DOHH2 (cell line): ENCODE measurements around the gene AK9.

ENCODE experiments used
- EZH2phosphoT487 ChIP-seq: fragments of 200-600 bp; sonication (generic); IDR thresholded peaks from 2 replicates; pipeline ENCODE4 v1.6.1; 2017; ENCODE audit warnings: borderline replicate concordance, mild to moderate bottlenecking, antibody characterized with exemption, low read length, moderate library complexity, mixed read lengths
- TF ChIP-seq, protein P1 (sequence below): fragments of 200-600 bp; sonication (generic); IDR thresholded peaks from one replicate; pipeline ENCODE4 v1.5.1; 2014; ENCODE audit warnings: antibody characterized with exemption, mild to moderate bottlenecking, low read depth, low read length; ENCODE audit not compliant: poor library complexity, severe bottlenecking

DNA sequence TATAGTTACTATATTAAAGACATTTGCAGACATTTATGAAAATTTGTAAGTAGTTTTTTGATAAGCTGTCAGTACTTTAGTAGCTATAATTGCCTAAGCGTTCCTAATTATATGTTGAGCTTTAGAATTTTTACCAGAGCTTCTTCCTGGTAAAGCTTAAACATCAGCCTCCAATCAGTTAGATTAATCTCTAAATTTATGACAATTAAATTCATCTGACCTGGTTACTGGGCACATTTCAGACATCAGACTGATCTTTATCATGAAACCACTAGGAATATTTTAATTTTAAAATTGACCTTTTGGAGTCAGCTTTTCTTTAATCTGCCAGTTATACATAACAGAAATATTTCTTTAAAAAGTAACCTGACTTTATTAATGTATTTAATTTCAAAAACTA is 23.6 kb upstream of the AK9 start:
- TF ChIP-seq EZH2phosphoT487 = no peak
- TF ChIP-seq, protein P1, sequence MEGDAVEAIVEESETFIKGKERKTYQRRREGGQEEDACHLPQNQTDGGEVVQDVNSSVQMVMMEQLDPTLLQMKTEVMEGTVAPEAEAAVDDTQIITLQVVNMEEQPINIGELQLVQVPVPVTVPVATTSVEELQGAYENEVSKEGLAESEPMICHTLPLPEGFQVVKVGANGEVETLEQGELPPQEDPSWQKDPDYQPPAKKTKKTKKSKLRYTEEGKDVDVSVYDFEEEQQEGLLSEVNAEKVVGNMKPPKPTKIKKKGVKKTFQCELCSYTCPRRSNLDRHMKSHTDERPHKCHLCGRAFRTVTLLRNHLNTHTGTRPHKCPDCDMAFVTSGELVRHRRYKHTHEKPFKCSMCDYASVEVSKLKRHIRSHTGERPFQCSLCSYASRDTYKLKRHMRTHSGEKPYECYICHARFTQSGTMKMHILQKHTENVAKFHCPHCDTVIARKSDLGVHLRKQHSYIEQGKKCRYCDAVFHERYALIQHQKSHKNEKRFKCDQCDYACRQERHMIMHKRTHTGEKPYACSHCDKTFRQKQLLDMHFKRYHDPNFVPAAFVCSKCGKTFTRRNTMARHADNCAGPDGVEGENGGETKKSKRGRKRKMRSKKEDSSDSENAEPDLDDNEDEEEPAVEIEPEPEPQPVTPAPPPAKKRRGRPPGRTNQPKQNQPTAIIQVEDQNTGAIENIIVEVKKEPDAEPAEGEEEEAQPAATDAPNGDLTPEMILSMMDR = no peak
